Fibroblast of skin of scalp (primary cell): ENCODE data around the gene ZNF581.
A peak's percentile ranks its signal among the peaks of the same experiment; 100 is the strongest.

ENCODE experiments used
- DNase-seq: peaks from one replicate; pipeline ENCODE4 v3.0.0-alpha.2; 2013

Gene ZNF581

DNA sequence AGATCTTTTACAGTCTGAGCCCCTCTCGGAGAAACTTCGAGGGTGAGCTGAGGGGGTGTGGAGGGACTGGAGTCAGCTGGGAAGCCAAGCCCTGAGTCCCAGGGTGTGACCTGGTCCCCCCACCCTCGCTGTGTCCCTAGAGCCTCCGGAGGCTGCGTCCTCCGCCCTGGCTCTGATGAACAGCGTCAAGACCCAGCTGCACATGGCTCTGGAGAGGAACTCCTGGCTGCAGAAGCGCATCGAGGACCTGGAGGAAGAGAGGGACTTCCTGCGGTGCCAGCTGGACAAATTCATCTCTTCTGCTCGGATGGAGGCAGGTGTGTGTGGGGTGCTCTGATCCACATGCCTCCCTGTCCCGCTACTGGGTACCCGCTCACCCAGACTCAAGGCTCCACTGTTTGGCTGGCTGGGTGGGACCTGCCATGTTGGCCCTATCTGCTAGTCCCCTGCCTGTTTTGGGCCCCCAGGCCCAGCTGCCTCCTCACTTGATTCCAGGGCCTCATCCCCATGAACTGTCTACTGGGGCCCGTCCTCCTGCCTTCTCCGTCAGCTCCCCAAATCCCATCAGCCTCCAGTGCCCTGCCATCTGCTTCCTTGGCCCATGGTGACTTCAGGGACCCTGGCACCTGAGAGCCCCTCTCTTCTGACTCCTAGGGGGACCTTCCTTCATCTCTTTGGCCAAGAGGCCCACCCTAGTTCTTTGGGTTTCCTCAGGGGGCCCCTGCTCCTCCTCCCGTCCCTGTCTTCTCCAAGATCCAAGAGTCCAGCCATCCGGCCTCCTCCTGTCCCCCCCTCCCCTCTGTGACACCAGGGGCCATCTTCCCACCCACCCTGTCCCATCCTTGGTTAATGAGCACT is 6.0 kb downstream of the ZNF581 start:
- no peak for DNase-seq

DNA sequence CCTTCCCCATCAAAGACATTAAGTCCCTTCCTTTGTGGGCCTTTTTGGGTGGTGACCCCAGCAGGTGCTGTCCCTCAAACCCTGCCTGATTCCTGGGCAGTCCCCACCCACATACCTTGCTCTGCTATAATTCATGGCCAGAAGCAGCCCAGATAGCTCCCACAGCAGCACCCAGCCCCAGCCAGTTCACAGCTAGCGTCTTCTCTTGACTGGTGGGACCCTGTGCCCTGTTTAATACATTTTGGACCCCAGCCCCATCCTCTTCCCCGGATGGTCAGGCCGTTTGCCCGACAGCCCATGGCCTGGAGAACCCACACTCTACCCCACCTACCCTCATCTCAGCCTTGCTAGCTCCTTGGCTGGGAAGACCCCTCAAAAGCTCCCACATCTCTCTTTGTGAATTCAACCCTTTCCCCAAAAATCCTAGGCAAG is 6.7 kb downstream of the ZNF581 start:
- no peak for DNase-seq

DNA sequence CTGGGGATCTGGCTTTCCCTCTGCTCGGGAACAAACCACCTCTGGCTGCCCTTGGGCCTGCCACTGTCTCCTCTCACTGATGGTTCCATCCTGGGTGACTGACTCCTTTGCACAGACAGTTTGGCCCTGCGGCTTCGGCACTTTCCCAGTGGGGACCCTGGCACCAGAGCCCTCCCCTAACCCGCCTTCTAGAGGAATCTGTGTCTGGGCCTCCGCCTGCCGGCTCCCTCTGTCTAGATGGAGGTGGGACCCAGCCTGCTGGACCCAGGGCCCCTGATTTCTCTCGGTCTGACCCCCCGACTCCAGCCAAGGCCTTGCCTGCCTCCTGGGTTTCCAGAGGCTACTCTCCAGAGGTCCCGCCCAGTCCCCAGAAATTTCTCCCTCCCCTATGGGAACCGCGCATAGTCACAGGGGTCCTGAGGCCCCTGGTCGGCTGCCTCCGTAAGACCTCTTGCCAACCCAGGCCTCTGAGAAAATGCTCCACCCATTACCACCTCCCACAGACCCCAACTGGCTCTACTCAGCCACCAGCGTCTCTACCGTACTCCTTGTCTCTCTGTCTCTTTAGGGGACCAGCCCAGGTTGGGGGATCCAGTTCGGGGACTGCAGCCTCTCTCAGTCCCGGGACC is 7.3 kb downstream of the ZNF581 start:
- DNase-seq, result no peak

GRCh38 chr19:55651236-55651635 is 7.8 kb downstream of the ZNF581 start:
- no peak for DNase-seq

GRCh38 chr19:55652311-55653128 is 9.1 kb downstream of the ZNF581 start:
- no peak for DNase-seq

GRCh38 chr19:55653651-55654322 is 10.3 kb downstream of the ZNF581 start:
- DNase-seq, result peak; percentile 99

GRCh38 chr19:55654323-55654867 is 10.9 kb downstream of the ZNF581 start:
- peak; percentile 100 for DNase-seq

- DNase-seq, result peak; percentile 93
Measured at GRCh38 chr19:55654868-55655647, 11.6 kb downstream of the ZNF581 start, which contains the start of gene U2AF2. U2AF2 (plus strand) TSS chr19:55655035; CDS start chr19:55655105, 70 bp downstream.

DNA sequence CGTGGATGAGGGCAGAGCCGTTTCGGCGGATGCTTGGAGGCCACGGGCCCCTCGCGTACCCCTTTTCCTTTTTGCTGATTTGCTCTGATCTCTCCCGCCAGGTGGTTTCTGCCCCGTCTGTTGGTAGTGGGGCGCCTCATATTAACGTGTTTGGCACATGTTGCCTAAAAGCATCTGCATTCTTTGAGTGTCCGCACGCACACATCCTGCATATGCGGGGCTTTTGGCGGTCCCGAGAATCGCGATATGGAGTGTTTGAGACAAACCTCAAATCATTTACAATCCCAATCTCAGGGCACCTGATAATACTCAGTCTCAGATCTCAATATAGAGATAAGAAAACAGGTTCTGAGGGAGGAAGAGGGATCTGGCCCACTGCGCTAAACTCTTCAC is 12.2 kb downstream of the ZNF581 start:
- no peak for DNase-seq

- DNase-seq, result no peak
Measured at GRCh38 chr19:55656552-55656951, 13.1 kb downstream of the ZNF581 start.

- no peak for DNase-seq
Measured at GRCh38 chr19:55656988-55657747, 13.7 kb downstream of the ZNF581 start.

DNA sequence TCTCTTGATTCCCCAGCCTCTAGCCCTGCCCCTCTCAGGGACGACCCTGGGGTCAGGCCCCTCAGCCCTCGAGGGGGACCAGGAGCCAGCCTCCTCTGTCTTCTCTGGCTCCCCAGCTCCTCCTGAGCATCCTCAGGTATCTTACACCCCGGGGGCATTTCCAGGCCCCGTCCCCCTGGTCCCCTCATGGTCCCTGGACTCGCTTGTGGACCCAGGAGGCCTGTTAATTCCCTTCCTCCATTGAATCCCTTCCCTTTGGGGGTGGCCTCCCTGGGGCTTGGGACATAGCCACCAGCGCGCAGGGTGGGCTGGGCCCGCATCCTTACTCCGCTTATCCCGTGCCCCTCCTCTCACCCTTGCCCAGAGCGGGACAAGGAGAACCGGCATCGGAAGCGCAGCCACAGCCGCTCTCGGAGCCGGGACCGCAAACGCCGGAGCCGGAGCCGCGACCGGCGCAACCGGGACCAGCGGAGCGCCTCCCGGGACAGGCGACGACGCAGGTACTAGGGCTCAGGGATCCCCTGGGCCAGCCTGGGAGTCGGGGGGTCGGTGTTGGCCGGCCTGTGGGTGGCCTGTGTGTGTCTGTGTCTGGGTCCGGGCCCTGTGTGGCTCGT is 15.5 kb downstream of the ZNF581 start:
- no peak for DNase-seq

GRCh38 chr19:55659822-55660221 is 16.4 kb downstream of the ZNF581 start:
- no peak for DNase-seq

- DNase-seq, result no peak
Measured at GRCh38 chr19:55660404-55660803, 17.0 kb downstream of the ZNF581 start.

DNA sequence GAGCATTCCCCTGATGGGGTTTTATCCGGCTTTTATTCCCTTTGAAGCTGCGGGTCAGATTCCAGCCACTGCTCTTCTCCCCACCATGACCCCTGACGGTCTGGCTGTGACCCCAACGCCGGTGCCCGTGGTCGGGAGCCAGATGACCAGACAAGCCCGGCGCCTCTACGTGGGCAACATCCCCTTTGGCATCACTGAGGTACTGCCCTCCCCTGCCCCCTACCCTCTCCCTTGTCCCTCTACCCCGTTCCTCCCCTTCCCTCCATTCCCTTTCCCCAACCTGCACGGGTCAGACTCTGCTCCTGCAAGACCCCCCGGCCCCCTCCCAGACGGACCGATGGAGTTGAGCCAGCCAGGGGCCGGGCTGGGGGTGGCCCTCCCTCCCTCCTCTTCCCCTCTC is 17.5 kb downstream of the ZNF581 start:
- no peak for DNase-seq

- DNase-seq, result no peak
Measured at GRCh38 chr19:55661826-55662225, 18.4 kb downstream of the ZNF581 start.

GRCh38 chr19:55663846-55664536 is 20.5 kb downstream of the ZNF581 start:
- DNase-seq, result no peak

DNA sequence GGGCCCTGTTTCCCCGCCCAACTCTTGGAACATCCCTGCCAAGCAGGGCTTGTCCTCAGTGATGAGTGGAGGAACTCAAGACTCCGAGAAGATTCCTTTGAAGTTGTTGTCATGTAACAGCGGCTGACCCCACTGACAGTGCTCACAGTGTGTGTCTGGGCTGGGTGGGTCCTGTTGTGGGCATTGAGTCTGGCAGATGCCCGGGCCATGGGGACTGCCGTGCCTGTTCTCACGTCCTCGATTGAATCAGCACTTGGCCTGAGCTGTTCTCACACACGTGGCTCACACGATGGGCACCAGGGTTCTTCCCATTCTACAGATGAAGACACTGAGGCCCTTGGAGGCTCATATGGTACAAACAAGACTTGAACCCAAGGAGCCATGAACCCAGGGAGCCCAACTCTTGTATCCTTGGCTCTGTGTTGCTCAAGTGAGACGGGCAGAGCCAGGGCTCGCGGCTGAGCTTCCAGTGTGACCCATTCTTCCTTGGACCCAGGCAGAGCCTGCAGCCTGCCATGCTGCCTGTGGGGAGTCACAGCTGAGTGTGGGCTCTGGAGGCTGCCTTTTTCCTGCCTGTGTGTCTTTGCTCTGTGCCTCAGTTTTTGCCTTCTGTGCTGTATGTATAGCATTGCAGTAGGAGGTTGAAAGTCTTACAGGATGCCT is 23.0 kb downstream of the ZNF581 start:
- no peak for DNase-seq

- DNase-seq, result no peak
Measured at GRCh38 chr19:55667006-55667381, 23.5 kb downstream of the ZNF581 start.
